Right forelimb (tissue), 1 donor: ENCODE results near the gene PPRC1.
A peak's percentile ranks its signal among the peaks of the same experiment; 100 is the strongest.

Experiments used
- DNase-seq: peaks from one replicate; pipeline ENCODE4 v3.0.0-alpha.2; 2018

PPRC1 gene

DNA sequence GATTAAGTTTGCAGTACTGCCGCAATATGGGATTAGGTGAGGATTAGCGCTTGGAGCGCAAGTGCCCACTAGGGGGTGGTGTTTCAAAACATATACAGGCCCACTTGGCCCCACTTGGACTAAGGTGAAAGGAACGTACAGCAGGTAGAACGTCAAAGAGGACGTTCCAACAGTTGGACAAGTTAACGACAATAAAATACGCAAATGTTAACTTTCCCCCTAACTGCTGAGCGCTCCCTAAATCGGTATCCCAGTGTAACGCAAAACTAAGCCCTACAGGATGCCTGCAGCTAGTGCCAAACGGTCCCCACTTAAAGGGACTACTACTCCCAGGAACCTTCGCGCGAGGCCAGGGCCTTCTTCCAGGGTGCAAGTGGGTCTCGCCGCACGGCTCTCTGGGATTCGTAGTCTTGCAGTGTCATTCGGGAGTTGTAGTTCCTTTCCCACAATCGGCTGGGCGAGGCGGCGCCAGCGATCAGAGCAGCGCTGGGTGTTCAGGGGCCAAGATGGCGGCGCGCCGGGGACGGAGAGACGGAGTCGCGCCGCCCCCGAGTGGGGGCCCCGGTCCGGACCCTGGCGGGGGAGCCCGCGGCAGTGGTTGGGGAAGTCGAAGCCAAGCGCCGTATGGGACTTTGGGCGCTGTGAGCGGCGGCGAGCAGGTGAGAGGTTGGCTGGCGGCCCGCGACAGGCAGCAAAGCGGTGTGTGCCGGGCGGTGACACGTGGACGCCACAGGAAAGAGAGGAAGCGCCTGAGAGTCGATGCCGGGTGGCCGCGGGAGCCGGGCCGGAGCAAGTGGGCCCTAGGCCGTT lies at the start of gene PPRC1:
PPRC1 (plus strand) TSS at position 478 of the 810 bp plus-strand sequence; CDS start at position 507, 29 bp downstream.
- peak; percentile 99 for DNase-seq

DNA sequence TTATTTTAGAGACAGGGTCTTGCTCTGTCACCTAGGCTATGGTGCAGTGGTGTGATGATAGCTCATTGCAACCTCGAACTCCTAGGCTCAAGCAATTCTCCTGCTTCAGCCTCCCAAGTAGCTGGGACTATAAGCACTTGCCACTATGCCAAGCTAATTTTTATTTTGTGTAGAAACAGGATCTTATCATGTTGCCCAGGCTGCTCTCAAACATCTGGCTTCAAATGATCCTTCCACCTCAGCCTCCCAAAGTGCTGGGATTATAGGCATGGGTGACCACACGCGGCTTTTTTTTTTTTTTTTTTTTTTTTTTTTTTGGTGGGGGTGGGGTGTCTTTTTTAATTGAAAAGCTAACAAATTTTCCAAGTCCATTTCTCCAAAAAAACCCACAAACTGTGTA lies 49.3 kb upstream of the PPRC1 start:
- no peak for DNase-seq

DNA sequence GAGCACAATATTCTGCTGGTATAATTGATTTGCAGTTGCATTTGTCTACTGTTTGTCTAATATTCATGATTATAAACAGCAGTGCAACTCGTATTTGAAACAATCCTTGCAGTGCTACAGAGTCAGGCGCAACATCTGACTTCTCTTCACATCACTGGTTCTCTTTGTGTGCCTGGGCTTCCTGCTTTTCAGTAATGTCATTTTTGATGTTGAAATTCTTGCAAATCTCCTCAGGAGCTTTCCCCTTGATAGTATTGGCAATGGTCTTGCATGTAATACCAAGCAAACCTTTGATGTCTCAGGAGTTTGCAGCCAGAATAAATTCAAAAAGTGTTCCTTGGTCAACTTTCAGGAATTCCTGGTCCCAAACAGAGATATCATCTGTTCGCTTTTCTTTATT lies 47.5 kb upstream of the PPRC1 start:
- DNase-seq = no peak

DNA sequence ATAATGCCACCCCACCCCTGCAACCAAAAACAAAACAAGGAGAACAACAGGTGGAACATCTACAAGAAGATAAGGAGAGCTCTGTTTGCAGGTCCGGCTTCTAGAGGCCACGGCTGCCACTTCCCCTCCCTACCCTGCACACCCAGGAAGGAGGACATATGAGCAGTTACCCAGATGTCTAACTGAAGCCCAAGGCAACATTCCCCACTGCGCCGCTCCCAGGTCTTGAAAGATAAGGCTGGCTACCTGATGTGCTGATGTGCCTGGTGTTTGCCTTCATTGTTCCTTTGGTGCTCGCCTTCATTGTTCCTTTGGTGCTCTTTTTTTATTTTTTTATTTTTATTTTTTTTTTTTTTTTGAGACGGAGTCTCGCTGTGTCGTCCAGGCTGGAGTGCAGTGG lies 46.6 kb upstream of the PPRC1 start:
- DNase-seq = no peak

DNA sequence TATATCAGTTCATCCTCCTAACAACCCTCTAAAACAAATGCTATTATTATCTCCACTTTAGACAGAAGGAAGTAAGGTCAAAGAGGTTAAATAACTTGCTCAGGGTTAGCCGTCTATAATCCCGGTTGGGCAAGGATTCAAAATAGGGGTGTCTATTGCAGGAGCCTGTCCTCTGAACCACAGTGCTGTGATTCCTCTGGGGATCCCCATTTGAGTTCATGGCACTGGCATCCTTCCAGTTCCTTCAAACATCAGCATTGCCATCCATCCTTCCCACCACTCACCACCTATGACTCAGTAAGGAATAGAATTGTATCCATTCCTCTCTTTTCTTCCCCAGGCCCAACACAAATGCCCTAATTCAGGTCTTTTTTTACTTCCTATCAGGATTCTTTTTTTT lies 42.1 kb upstream of the PPRC1 start:
- DNase-seq = no peak

DNA sequence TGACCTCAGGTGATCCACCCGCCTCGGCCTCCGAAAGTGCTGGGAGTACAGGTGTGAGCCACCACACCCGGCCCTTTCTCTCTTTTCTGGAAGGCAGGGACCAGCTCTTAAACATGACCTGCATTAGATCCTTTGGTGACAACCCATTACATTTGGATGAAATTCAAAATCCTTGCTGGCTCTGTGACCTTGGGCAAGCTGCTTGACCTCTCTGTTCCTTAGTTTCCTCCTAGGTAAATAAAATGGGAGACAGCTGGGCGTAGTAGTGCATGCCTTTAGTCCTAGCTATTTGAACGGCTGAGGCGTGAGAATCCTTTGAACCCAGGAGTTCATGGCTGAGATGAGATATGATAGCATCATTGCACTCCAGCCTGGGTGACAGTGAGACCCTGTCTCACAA lies 36.4 kb upstream of the PPRC1 start:
- DNase-seq = no peak

DNA sequence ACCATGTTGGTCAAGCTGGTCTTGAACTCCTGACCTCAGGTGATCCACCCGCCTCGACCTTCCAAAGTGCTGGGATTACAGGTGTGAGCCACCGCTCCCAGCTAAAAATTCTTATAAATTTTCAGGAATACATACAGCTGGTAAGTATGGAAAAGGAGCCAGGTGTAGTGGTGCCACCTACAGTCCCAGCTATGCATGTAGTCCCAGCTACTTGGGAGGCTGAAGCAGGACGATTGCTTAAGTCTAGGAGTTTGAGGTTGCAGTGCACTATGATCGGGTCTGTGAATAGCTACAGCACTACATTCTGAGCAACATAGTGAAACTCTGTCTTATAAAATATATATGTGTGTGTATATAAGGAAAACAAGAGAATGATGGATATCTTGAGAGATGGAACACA lies 31.7 kb upstream of the PPRC1 start:
- no peak for DNase-seq

GRCh38 chr10:102102421-102102820 lies 30.4 kb upstream of the PPRC1 start:
- DNase-seq = no peak

DNA sequence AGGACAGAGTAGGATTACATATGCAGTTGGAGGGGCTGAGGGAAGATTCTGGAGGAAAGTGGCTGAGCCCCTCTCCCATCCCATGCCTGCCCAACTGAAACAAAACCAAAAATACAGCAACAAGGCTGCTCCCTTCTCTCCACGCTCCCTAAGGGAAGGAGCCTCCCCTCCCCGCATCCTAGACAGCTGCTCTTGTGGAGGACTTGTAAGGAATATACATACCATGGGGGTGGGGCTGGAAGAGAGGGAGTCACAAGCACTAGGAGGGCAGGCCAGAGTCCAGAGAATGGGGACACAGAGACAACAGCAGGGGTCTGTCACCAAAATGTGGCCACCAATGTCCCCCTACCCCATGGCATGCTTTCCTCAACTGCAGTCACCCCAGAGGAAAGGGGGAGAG lies 25.8 kb upstream of the PPRC1 start:
- no peak for DNase-seq

DNA sequence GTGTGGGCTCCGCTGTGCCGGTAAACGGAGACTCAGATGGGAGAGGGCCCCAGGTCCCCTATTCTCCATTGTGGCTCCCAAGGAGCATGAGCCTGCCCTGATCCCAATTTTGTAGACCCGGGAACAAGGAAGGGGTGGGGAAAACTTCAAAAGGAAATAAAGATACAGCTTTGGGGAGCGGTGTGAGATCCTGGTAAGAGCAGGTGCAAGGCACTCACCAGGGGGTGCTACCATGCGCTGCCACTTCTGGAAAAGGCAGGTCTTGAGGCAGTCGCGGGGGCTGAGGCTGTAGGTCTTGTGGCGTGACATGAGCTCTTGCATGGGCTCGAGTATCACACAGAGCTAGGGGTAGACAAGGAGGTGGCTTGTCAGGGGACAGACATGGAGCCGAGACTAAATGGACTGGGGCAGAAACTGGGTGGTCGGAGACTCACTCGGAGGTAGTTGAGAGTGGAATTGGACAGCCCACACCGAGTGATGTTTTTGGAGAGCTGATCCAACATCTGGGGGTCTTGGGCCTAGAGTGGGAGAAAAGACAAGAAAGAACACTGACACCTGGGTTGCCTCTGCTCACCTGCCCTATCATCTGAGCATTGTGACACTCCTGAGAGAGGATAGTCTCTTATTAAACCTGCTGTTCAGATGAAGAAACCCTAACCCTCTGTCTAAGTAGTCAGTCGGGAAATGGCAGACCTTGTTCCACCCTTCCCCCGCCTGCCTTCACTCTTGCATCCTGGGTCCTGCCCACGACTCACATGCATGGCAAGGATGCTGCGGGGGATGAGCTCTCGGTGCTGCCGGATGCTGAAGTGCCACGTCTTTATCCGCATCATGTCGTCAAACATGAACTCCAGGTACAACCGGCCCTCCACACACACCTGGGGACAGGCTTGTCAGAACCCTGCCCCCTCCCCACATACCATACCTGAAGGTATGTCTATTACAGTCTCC lies 23.4 kb upstream of the PPRC1 start:
- DNase-seq = no peak

- no peak for DNase-seq
Observed at GRCh38 chr10:102111276-102111675, 21.6 kb upstream of the PPRC1 start.

GRCh38 chr10:102112210-102112817 lies 20.5 kb upstream of the PPRC1 start:
- DNase-seq = no peak

GRCh38 chr10:102113261-102113955 lies 19.4 kb upstream of the PPRC1 start:
- peak; percentile 42 for DNase-seq

GRCh38 chr10:102113956-102114857 lies 18.6 kb upstream of the PPRC1 start:
- DNase-seq = no peak

DNA sequence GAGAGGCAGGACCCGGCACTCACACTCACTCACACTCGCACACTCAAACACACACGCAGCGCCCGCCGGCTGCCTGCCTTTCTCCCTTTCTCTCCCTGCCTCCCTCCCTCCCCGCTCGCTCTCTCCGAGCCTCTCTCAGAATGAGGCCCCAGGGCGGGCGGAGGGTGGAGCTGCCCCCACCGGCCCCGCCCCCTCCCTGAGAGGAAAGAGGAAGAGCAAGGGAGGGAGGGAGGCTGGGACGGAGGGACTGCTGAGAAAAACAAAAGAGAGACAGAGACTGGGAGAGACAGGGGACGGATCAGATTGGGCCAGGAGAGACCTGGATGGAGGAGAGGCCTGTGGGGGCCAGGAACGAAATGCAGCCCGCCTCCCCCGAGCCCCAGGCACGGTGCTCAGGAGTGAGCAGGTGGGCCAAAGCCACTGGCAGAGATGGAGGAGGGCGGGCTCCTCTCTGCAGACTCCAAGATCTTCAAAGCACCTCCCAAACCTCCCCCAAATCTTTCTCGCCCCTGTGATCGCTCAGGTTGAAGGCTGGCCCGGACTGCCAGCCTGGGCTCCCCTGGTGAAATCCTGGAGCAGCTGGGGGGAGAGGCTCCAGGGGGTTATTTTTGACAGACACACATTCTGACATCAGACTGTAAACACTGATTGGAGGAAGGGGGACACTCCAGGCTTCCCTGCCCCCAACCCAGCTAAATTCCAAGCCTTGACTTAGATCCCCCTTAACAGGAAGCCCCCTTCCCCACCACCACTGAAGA lies 17.8 kb upstream of the PPRC1 start:
- DNase-seq = peak; percentile 94

GRCh38 chr10:102115775-102116174 lies 17.1 kb upstream of the PPRC1 start:
- DNase-seq = no peak

DNA sequence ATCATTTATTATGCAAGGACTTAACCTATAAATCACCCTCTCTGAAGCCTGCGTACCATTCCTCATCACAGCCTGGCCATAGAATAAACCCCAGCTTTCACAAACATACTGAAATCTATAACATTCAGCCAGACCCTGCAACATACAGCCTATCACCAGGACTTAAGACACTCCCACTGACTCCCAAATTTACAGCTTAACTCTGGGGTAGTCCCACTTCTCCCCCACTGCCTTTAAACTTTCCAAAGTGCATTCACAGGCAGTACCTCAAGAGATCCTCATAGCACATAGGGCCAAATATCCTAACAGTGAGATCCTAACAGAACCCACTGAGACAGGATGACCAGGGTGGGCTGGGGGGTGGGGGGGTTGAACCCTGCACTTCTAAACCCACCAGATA lies 16.2 kb upstream of the PPRC1 start:
- DNase-seq = no peak

DNA sequence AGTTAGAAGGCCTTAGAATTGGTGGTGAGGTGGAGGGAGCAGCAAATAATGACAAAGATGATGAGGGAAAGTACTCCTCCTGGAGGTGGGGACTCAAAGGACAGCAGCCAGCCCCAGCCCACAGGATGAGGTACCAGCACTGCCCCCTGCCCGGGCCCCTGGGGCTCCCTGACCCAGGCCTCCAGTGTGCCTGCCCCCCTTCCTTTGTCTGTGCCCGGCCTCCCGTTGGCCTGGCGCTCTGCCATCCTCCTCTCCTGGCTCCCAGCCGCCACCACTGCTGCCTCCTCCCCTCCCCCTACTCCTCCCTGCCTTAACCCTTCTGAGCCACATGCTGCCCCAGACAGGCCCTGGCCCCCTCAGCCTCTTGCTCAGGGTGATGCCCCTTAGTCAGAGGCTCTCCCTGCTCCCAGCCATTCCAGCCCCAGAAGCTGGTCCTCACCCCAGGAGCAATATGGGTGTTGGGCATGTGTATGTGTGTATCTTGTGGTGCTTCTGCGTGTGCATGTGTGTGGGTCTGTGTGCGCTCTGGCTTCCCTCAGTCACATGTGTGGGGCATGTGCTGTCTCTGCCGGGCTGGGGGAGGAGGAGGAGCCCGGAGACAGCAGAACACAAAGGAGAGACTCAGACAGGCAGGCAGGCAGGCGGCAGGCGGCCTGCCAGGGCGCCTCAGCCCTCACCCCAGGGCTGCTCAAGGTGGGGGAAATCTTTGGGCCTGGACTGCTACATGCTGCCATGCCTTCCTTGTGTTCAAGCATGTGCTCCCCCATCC lies 15.3 kb upstream of the PPRC1 start:
- peak; percentile 89 for DNase-seq

GRCh38 chr10:102118867-102119266 lies 14.0 kb upstream of the PPRC1 start:
- no peak for DNase-seq
